ENCODE results near the gene WDR3. TPM values are rescaled to one million over a fixed set of nuclear protein-coding genes. Genes with fewer than 3 reads are reported as not detected.

WDR3 gene
- total RNA-seq, 1 experiment from 2014 or later: 70.5 TPM

- TF ChIP-seq ZNF274 (IDR thresholded peaks at IDR 0.05; ENCODE audit: low read depth, low read length) (no peak), CTCF (IDR thresholded peaks at IDR 0.05 in 2 of 3, conservative IDR thresholded peaks at IDR 0.05 in 1 of 3; ENCODE audit: borderline replicate concordance in 1 of 3, insufficient read depth in 1 of 3, low read depth in 2 of 3, low read length in 2 of 3) (no peak), EGR1 (IDR thresholded peaks at IDR 0.05; ENCODE audit: low read depth) (no peak), ZBTB33 (IDR thresholded peaks at IDR 0.05; ENCODE audit: extremely low read depth, insufficient replicate concordance, low read length) (no peak), CEBPB (IDR thresholded peaks at IDR 0.05; ENCODE audit: low read depth) (no peak)
These were observed 4.2 kb downstream of the WDR3 start (continued) for GRCh38 chr1:117933769-117934168.

GRCh38 chr1:117942293-117942692 lies 12.8 kb downstream of the WDR3 start:
- Histone ChIP-seq H3K79me2 (ENCODE audit: insufficient read depth, low read length) (peaks cover 21% of the 10 kb centered on the region), H2AFZ (ENCODE audit: low read depth, low read length, poor library complexity, severe bottlenecking) (no peak overlapping the region), H3K9me3 (ENCODE audit: control insufficient read depth in 1 of 2, insufficient read depth in 1 of 2, low read depth in 1 of 2, low read length in 2 of 2) (no peaks in the 10 kb centered on the region), H4K20me1 (ENCODE audit: insufficient read depth) (no peaks in the 10 kb centered on the region), H3K9me2 (ENCODE audit: insufficient read depth) (no peaks in the 10 kb centered on the region), H3K4me2 (ENCODE audit: low read length) (no peak overlapping the region), H3K27me3 (ENCODE audit: insufficient read depth, low read length) (no peaks in the 10 kb centered on the region), H3K9ac (ENCODE audit: low read length) (no peak overlapping the region), H3K36me3 (ENCODE audit: control insufficient read depth in 1 of 2, insufficient read depth in 2 of 2, low read length in 2 of 2) (peaks cover 81 to 86% of the 10 kb centered on the region in 2 experiments; a peak in 3 of 4 replicates), H3K27ac (ENCODE audit: low read depth, low read length) (no peak overlapping the region), H3K4me3 (replicated peaks in 1 of 2; ENCODE audit: low read depth in 1 of 2, low read length in 2 of 2) (no peak overlapping the region), H3K4me1 (ENCODE audit: control insufficient read depth in 1 of 2, insufficient read depth in 2 of 2, low read length in 2 of 2) (no peaks in the 10 kb centered on the region)
- ChIA-PET CTCF (no interaction called here), POLR2A (no interaction called here), RAD21 (ENCODE audit: low non-redundant PET in 1 of 2, low total read pairs in 2 of 2, uncharacterized antibody in 2 of 2, unreplicated experiment in 2 of 2) (no interaction called here)
- no TSS peak for BruUV-seq (replicated peaks)
- DNase-seq (ENCODE audit: low read depth, low spot score) (no peak), ATAC-seq (no peak)
- intact Hi-C loops (cut with micrococcal nuclease): no loop called here
- TF ChIP-seq ATF3 (IDR thresholded peaks at IDR 0.05) (no peak), TCF7L2 (IDR thresholded peaks at IDR 0.05; ENCODE audit: borderline replicate concordance, extremely low read depth, insufficient read depth, insufficient read length) (no peak), ELF1 (IDR thresholded peaks at IDR 0.05; ENCODE audit: borderline replicate concordance, low read depth) (no peak), REST (IDR thresholded peaks at IDR 0.05; ENCODE audit: low read depth) (no peak), EZH2 (IDR thresholded peaks at IDR 0.05) (no peak), POLR2AphosphoS5 (IDR thresholded peaks at IDR 0.05; ENCODE audit: low read depth, low read length) (no peak), ZBTB33 (IDR thresholded peaks at IDR 0.05; ENCODE audit: extremely low read depth, insufficient replicate concordance, low read length) (no peak), CBX3 (IDR thresholded peaks at IDR 0.05; ENCODE audit: low read depth) (no peak), EZH2phosphoT487 (IDR thresholded peaks at IDR 0.05; ENCODE audit: borderline replicate concordance) (no peak), CEBPB (IDR thresholded peaks at IDR 0.05; ENCODE audit: low read depth) (no peak), MAX (IDR thresholded peaks at IDR 0.05) (no peak)
